ENCODE data around the gene WDFY2.

WDFY2 gene

DNA sequence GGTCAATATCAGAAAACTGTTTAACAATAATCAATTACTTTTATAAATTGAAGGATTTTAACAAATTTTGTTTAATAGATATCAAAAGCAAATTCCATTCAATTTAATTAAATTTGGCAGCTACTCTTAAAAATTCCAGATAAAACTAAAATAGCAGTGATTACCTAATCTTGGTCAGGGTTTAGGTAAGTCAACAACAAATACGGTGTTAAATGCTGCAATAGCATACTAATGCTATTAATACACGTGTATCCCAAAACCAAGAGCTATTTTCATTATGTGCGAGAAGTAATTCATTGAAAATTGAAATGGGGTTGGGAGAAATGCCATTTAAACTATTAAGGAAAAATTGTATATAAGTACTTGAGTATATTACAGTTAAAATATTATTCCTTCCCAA is 114.1 kb downstream of the WDFY2 start:
- no peak for DNase-seq (ENCODE audit: low read depth)

DNA sequence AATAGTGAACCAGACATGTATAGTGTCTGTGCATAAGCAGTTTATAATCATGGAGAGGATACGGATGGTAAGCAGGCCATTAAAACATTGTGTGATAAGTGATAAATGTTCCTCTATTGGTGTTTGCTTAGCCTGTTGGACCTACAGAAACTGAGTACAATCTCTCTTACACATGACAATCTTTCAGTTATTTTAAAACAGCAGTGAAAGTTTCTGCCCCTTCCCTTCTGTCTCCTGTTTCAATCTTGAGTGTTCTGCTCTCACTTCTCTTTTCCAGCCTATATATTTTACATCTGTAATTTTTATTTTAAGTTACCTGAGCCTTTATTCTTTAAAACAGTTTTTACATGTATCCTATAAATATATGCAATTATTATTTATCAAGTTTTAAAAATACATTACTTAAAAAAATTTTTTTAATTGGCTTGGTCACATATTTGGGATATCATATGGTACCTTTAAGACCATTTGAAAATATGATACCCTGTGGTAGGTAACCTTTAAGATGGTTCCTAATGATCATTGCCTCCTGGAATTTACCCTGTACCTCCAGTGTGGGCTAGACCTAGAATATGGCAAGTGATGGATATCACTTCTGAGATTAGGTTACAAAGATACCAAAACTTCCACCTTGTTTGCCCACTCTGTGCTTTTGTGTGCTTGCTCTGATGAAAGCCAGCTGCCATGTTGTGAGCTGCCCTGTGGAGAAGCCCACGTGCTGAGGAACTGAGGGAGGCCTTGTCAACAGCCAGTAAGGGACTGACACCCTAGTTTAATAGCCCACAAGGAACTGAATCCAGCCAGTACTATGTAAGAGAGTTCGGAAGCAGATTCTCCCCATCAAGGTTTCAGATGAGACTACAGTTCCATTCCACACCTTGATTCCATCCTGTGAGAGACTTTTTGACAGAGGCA is 120.4 kb downstream of the WDFY2 start:
- TF ChIP-seq, protein P1, sequence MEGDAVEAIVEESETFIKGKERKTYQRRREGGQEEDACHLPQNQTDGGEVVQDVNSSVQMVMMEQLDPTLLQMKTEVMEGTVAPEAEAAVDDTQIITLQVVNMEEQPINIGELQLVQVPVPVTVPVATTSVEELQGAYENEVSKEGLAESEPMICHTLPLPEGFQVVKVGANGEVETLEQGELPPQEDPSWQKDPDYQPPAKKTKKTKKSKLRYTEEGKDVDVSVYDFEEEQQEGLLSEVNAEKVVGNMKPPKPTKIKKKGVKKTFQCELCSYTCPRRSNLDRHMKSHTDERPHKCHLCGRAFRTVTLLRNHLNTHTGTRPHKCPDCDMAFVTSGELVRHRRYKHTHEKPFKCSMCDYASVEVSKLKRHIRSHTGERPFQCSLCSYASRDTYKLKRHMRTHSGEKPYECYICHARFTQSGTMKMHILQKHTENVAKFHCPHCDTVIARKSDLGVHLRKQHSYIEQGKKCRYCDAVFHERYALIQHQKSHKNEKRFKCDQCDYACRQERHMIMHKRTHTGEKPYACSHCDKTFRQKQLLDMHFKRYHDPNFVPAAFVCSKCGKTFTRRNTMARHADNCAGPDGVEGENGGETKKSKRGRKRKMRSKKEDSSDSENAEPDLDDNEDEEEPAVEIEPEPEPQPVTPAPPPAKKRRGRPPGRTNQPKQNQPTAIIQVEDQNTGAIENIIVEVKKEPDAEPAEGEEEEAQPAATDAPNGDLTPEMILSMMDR (IDR thresholded peaks at IDR 0.05; ENCODE audit: low read length, missing control alignments), result no peak
- H3K4me3 ChIP-seq (replicated peaks; ENCODE audit: low read depth, low read length), result no peak overlapping the region
- DNase-seq (ENCODE audit: low read depth), result no peak

More for the DNA sequence above, 114.1 kb downstream of the WDFY2 start:
- no peak overlapping the region for H3K4me3 ChIP-seq (replicated peaks; ENCODE audit: low read depth, low read length)
- TF ChIP-seq, protein P1 (IDR thresholded peaks at IDR 0.05; ENCODE audit: low read length, missing control alignments), result no peak

DNA sequence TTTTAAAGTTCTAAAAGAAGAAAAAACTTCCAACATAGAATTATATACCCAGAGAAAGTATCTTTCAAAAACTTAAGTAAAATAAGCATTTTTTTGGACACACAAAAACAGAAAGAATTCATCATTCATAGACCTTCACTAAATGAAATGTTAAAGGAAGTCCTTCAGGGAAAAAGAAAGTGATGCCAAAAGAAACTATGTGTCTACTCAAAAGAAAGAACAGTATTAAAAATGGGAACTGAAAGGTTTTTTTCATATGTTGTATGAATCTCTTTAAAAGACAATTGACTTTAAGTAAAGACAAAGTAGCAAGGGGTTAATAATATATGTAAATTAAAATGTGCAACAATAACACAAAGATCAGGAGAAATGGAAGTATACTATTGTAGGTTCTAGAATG is 123.2 kb downstream of the WDFY2 start:
- TF ChIP-seq, protein P1 (IDR thresholded peaks at IDR 0.05; ENCODE audit: low read length, missing control alignments), result no peak
- no peak overlapping the region for H3K4me3 ChIP-seq (replicated peaks; ENCODE audit: low read depth, low read length)

DNA sequence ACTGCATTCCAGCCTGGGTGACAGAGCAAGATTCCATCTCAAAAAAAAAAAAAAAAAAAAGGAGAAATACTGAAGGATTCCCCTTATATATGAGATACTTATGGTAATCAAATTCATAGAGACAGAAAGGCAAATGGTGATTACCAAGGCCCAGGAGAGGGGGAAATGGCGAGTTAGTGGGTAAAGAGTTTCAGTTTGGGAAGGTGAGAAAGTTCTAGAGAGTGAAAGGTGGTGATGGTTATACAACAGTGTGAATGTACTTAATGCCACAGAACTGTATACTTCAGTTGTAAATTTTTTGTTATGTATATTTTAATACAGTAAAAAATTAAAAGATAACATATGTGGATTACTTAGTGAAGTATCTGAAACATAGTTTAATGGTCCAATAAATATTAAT is 129.5 kb downstream of the WDFY2 start:
- H3K4me3 ChIP-seq (replicated peaks; ENCODE audit: low read depth, low read length), result no peak overlapping the region
- TF ChIP-seq, protein P1 (IDR thresholded peaks at IDR 0.05; ENCODE audit: low read length, missing control alignments), result no peak
- no peak for DNase-seq (ENCODE audit: low read depth)

More for the DNA sequence above, 123.2 kb downstream of the WDFY2 start:
- no peak for DNase-seq (ENCODE audit: low read depth)

DNA sequence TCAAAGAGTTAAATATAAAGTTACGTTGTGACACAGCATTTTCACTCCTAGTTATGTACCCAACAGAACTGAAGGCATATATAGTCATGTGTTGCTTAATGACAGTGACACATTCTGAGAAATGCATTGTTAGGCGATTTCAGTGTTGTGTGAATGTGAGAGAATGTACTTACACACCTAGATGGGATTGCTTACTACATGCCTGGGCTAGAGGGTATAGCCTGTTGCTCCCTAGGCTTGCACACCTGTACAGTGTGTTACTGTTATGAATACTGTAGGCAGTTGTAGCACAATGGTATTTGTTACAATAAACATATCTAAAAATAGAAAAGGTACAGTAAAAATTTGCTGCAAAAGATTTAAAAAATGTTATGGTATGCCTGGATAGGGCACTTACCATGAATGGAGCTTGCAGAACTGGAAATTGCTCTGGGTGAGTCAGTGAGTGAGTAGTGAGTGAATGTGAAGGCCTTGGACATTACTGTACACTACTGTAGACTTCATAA is 130.5 kb downstream of the WDFY2 start:
- TF ChIP-seq, protein P1 (IDR thresholded peaks at IDR 0.05; ENCODE audit: low read length, missing control alignments), result no peak
- H3K4me3 ChIP-seq (replicated peaks; ENCODE audit: low read depth, low read length), result no peak overlapping the region
- peak; percentile 34 for DNase-seq (ENCODE audit: low read depth)

DNA sequence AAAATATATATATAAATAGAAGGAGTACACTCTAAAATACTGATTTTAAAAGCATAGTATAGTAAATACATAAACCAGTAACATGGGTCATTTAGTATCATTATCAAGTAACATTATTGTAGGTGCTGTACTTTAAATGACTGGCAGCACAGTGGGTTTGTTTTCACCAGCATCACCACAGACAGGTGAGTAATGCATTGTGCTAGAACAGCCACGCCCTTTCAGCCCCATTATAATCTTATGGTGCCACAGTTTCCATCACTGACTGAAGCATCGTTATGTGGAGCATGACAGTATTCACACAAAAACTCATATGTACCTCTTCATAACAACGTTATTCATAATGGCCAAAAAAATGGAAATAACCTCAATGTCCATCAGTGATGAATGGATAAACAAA is 131.4 kb downstream of the WDFY2 start:
- TF ChIP-seq, protein P1 (IDR thresholded peaks at IDR 0.05; ENCODE audit: low read length, missing control alignments), result no peak
- no peak for DNase-seq (ENCODE audit: low read depth)
- H3K4me3 ChIP-seq (replicated peaks; ENCODE audit: low read depth, low read length), result no peak overlapping the region

Measured in fibroblast of pulmonary artery (primary cell).